ENCODE results near the gene DNAH17. TPM values are rescaled to one million over a fixed set of nuclear protein-coding genes. Genes with fewer than 3 reads are reported as not detected.
"Not testable (repeated sequence)": the region's sequence is repeated elsewhere in the genome, so short reads cannot be mapped to it uniquely, and the experiment has no call there.

DNAH17 gene
- polyA plus RNA-seq, 4 donors = 0.57 to 3.6 TPM; not detected in 2

DNA sequence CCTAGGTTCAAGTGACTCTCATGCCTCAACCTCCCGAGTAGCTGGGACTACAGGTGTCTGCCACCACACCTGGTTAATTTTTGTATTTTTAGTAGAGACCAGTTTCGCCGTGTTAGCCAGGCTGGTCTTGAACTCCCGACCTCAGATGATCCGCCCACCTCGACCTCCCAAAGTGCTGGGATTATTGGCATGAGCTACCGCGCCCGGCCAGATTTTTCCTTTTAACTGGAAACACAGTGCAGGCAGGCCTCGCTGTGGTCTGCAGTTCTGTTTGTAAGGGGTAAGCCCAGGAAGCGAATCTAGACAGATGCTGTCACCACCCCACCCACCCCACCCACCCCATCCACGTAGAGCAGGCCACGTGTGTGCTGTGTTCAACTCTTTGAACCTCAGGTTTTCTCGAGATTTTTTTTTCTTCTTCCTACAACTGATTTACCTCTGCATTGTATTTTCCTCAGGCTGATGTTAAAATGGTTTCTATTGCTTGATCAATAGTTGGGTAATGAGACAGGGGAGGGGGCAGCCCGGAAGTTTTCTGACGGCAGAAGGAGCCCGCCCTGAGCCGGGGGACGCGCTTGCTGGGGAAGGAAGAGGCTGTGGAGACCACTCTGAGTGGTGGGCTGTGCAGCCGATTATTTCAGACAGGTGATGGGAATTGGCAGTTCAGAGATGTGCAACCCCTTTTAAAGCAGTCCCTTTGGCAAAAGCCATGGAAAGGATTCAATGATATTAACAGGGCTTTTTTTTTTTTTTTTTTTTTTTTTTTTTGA, 72.9 kb downstream of the DNAH17 start:
- H3K4me3 ChIP-seq (ENCODE audit: low read depth in 1 of 3, low read length in 3 of 3) = no peak overlapping the region
- H3K9me3 ChIP-seq (ENCODE audit: control insufficient read depth in 2 of 2, insufficient read depth in 1 of 2, low read depth in 1 of 2, low read length in 1 of 2) = no peaks in the 10 kb centered on the region
- DNase-seq (no peak), FAIRE-seq (no peak)
- H3K27ac ChIP-seq (ENCODE audit: low read depth in 1 of 3, low read length in 2 of 3) = no peak overlapping the region
- H3K4me1 ChIP-seq (ENCODE audit: control insufficient read depth in 3 of 3, insufficient read depth in 2 of 3, low read depth in 1 of 3, low read length in 2 of 3) = no peaks in the 10 kb centered on the region
- 73 to 86% (median 74%) methylated on average over 21 of the region's 21 CpGs for WGBS, 3 donors
- peaks cover 0 to 3% (median 0%) of the 10 kb centered on the region in 3 donors for H3K27me3 ChIP-seq (ENCODE audit: control insufficient read depth in 3 of 3, insufficient read depth in 3 of 3, low read length in 3 of 3)
- no peaks in the 10 kb centered on the region for H3K36me3 ChIP-seq (ENCODE audit: control insufficient read depth in 3 of 3, insufficient read depth in 2 of 3, low read depth in 1 of 3, low read length in 3 of 3)

DNA sequence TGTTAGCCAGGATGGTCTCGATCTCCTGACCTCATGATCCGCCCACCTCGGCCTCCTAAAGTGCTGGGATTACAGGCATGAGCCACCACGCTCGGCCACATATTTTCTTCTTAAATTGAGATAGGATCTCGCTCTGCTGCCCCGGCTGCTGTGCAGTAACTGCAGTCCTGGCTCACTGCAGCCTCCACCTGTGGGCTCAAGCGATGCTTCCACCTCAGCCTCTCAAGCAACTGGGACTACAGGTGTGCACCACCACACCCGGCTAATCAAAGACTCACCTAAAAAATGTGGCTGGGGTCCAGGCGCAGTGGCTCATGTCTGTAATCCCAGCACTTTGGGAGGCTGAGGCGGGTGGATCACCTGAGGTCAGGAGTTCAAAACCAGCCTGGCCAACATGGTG, 73.8 kb downstream of the DNAH17 start:
- not testable (repeated sequence) for H3K4me3 ChIP-seq (ENCODE audit: low read depth in 1 of 3, low read length in 3 of 3); FAIRE-seq; DNase-seq; H3K9me3 ChIP-seq (ENCODE audit: control insufficient read depth in 2 of 2, insufficient read depth in 1 of 2, low read depth in 1 of 2, low read length in 1 of 2); H3K4me1 ChIP-seq (ENCODE audit: control insufficient read depth in 3 of 3, insufficient read depth in 2 of 3, low read depth in 1 of 3, low read length in 2 of 3); H3K27ac ChIP-seq (ENCODE audit: low read depth in 1 of 3, low read length in 2 of 3); H3K27me3 ChIP-seq (ENCODE audit: control insufficient read depth in 3 of 3, insufficient read depth in 3 of 3, low read length in 3 of 3); H3K36me3 ChIP-seq (ENCODE audit: control insufficient read depth in 3 of 3, insufficient read depth in 2 of 3, low read depth in 1 of 3, low read length in 3 of 3)
- WGBS, 3 donors = 90 to 94% (median 91%) methylated on average over 11 of the region's 11 CpGs

- FAIRE-seq = no peak
- DNase-seq = no peak
Measured at GRCh38 chr17:78502611-78503148, 74.5 kb downstream of the DNAH17 start.

DNA sequence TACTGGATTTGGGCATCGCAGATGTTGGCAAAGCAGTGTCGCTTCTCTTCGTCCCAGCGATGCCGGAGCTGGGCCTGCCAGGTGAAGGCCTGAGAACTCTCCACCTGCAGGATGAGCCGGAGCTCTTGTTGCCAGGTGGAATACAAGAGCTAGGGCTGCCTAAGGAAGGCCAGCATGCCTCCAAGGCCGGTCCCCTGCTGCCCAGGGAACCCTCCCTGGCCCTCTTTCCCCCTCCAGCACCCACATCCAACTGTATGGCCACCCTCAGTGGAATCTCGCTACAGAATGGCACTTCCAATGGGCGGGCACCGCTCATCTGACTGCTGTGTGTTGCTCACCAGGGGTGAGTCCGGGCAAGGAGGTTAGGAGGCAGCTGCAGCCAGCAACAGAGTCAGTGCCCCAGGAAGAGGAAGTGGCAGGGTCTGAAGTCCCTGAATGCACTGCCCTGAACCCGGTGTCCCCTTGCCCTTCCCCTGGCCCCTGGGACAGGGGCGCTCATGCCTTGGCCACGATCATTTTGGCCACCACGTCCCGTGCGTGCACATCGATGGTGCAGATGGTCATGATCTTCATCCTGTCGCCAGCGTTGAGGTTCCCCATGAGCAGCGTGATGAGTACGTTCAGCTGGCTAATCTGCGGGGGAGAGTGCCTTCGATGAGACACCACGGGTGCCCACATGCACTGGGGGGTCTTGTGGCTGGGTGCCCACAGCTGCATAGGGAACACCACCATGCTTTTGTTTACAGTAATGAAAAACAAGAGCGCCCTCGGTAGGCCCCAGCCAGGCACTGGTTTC, 75.8 kb downstream of the DNAH17 start:
- Histone ChIP-seq H3K27ac (ENCODE audit: low read depth in 1 of 3, low read length in 2 of 3) (no peak overlapping the region), H3K4me1 (ENCODE audit: control insufficient read depth in 3 of 3, insufficient read depth in 2 of 3, low read depth in 1 of 3, low read length in 2 of 3) (no peaks in the 10 kb centered on the region), H3K27me3 (ENCODE audit: control insufficient read depth in 3 of 3, insufficient read depth in 3 of 3, low read length in 3 of 3) (peaks cover 0 to 3% (median 0%) of the 10 kb centered on the region in 3 donors), H3K4me3 (ENCODE audit: low read depth in 1 of 3, low read length in 3 of 3) (no peak overlapping the region), H3K9me3 (ENCODE audit: control insufficient read depth in 2 of 2, insufficient read depth in 1 of 2, low read depth in 1 of 2, low read length in 1 of 2) (no peaks in the 10 kb centered on the region), H3K36me3 (ENCODE audit: control insufficient read depth in 3 of 3, insufficient read depth in 2 of 3, low read depth in 1 of 3, low read length in 3 of 3) (no peaks in the 10 kb centered on the region)
- DNase-seq (no peak), FAIRE-seq (no peak)
- 81 to 88% (median 87%) methylated on average over 27 of the region's 27 CpGs for WGBS, 3 donors

More at GRCh38 chr17:78502611-78503148, 74.5 kb downstream of the DNAH17 start:
- no peak overlapping the region for H3K4me3 ChIP-seq (ENCODE audit: low read depth in 1 of 3, low read length in 3 of 3)
- H3K4me1 ChIP-seq (ENCODE audit: control insufficient read depth in 3 of 3, insufficient read depth in 2 of 3, low read depth in 1 of 3, low read length in 2 of 3) = no peaks in the 10 kb centered on the region
- H3K36me3 ChIP-seq (ENCODE audit: control insufficient read depth in 3 of 3, insufficient read depth in 2 of 3, low read depth in 1 of 3, low read length in 3 of 3) = no peaks in the 10 kb centered on the region
- H3K27me3 ChIP-seq (ENCODE audit: control insufficient read depth in 3 of 3, insufficient read depth in 3 of 3, low read length in 3 of 3) = peaks cover 0 to 3% (median 0%) of the 10 kb centered on the region in 3 donors
- no peak overlapping the region for H3K27ac ChIP-seq (ENCODE audit: low read depth in 1 of 3, low read length in 2 of 3)
- 74 to 88% (median 82%) methylated on average over 25 of the region's 25 CpGs for WGBS, 3 donors
- no peaks in the 10 kb centered on the region for H3K9me3 ChIP-seq (ENCODE audit: control insufficient read depth in 2 of 2, insufficient read depth in 1 of 2, low read depth in 1 of 2, low read length in 1 of 2)

DNA sequence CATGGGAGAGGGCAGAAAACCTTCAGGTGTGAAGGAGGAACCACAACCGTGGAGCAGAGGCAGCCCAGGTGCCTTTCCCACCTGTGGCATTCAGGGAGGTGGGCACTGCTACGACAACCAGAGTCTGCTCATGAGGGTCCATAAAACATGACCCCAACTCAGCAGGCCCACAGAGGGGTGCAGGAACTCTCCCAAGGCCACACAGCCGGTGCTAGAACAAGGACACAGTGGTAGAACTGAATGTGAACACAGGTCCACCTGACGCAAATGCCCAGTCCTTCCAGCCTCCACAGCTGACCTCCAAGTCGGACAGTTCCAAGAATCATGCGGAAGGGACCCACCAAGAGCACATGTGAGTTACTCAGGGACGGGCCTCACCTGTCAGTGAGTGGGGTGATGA, 76.4 kb downstream of the DNAH17 start:
- Histone ChIP-seq H3K4me1 (ENCODE audit: control insufficient read depth in 3 of 3, insufficient read depth in 2 of 3, low read depth in 1 of 3, low read length in 2 of 3) (no peaks in the 10 kb centered on the region), H3K36me3 (ENCODE audit: control insufficient read depth in 3 of 3, insufficient read depth in 2 of 3, low read depth in 1 of 3, low read length in 3 of 3) (no peaks in the 10 kb centered on the region), H3K27ac (ENCODE audit: low read depth in 1 of 3, low read length in 2 of 3) (no peak overlapping the region), H3K9me3 (ENCODE audit: control insufficient read depth in 2 of 2, insufficient read depth in 1 of 2, low read depth in 1 of 2, low read length in 1 of 2) (no peaks in the 10 kb centered on the region), H3K4me3 (ENCODE audit: low read depth in 1 of 3, low read length in 3 of 3) (no peak overlapping the region), H3K27me3 (ENCODE audit: control insufficient read depth in 3 of 3, insufficient read depth in 3 of 3, low read length in 3 of 3) (peaks cover 0 to 3% (median 0%) of the 10 kb centered on the region in 3 donors)
- no peak for FAIRE-seq
- WGBS, 3 donors = 81 to 91% (median 88%) methylated on average over 7 of the region's 7 CpGs
- DNase-seq = no peak

DNA sequence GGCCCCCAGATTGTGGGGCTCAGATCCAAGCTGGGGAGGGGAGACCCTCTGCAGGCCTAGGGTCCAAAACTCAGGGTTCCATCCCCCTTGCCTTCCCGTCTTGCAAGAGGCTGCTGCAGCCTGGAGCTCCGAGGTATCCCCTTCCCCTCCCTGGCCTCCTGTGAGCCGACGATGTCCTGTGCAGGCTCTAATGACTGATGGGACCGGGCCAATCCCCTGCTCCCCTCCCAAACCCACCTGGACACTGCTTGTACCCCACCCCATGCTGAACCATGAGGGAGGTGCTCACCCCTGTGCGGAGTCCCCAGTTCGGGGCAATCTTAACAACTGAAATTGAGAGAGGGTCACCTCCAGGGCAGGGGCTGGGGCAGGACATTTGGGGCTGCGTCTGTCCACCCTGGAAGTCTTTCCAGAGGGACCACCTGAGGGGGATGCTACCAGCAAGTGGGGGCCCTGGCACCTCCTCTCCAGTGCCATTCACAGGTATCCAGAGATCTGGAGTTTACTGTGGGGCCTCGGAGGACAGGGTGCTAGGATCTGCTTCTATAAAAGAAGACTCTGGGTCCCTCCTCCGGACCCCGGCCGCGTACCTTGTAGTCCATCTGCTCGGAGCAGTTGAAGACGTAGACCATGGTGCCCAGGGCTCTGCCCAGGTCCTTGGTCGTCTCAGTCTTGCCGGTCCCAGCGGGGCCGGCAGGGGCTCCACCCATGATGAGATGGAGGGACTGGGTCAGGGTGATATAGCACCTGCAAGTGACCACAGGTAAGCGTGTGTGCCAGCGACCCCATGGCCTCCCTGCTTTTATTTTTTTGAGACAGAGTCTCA, 77.3 kb downstream of the DNAH17 start:
- WGBS, 3 donors = 86 to 88% (median 86%) methylated on average over 21 of the region's 21 CpGs
- no peak for DNase-seq
- FAIRE-seq = no peak

GRCh38 chr17:78498848-78499247, 78.3 kb downstream of the DNAH17 start:
- H3K4me3 ChIP-seq (ENCODE audit: low read depth in 1 of 3, low read length in 3 of 3) = no peak overlapping the region
- WGBS, 3 donors = 57 to 68% (median 63%) methylated on average over 17 of the region's 17 CpGs
- H3K36me3 ChIP-seq (ENCODE audit: control insufficient read depth in 3 of 3, insufficient read depth in 2 of 3, low read depth in 1 of 3, low read length in 3 of 3) = no peaks in the 10 kb centered on the region
- no peak overlapping the region for H3K27ac ChIP-seq (ENCODE audit: low read depth in 1 of 3, low read length in 2 of 3)
- no peaks in the 10 kb centered on the region for H3K4me1 ChIP-seq (ENCODE audit: control insufficient read depth in 3 of 3, insufficient read depth in 2 of 3, low read depth in 1 of 3, low read length in 2 of 3)
- DNase-seq (no peak), FAIRE-seq (no peak)
- no peaks in the 10 kb centered on the region for H3K9me3 ChIP-seq (ENCODE audit: control insufficient read depth in 2 of 2, insufficient read depth in 1 of 2, low read depth in 1 of 2, low read length in 1 of 2)
- H3K27me3 ChIP-seq (ENCODE audit: control insufficient read depth in 3 of 3, insufficient read depth in 3 of 3, low read length in 3 of 3) = no peaks in the 10 kb centered on the region

More for the DNA sequence above, 77.3 kb downstream of the DNAH17 start:
- H3K4me1 ChIP-seq (ENCODE audit: control insufficient read depth in 3 of 3, insufficient read depth in 2 of 3, low read depth in 1 of 3, low read length in 2 of 3) = no peaks in the 10 kb centered on the region
- peaks cover 0 to 1% (median 0%) of the 10 kb centered on the region in 3 donors for H3K27me3 ChIP-seq (ENCODE audit: control insufficient read depth in 3 of 3, insufficient read depth in 3 of 3, low read length in 3 of 3)
- H3K4me3 ChIP-seq (ENCODE audit: low read depth in 1 of 3, low read length in 3 of 3) = no peak overlapping the region
- no peaks in the 10 kb centered on the region for H3K9me3 ChIP-seq (ENCODE audit: control insufficient read depth in 2 of 2, insufficient read depth in 1 of 2, low read depth in 1 of 2, low read length in 1 of 2)
- H3K27ac ChIP-seq (ENCODE audit: low read depth in 1 of 3, low read length in 2 of 3) = no peak overlapping the region
- no peaks in the 10 kb centered on the region for H3K36me3 ChIP-seq (ENCODE audit: control insufficient read depth in 3 of 3, insufficient read depth in 2 of 3, low read depth in 1 of 3, low read length in 3 of 3)

- Histone ChIP-seq H3K9me3 (ENCODE audit: control insufficient read depth in 2 of 2, insufficient read depth in 1 of 2, low read depth in 1 of 2, low read length in 1 of 2) (no peaks in the 10 kb centered on the region), H3K27me3 (ENCODE audit: control insufficient read depth in 3 of 3, insufficient read depth in 3 of 3, low read length in 3 of 3) (no peaks in the 10 kb centered on the region), H3K36me3 (ENCODE audit: control insufficient read depth in 3 of 3, insufficient read depth in 2 of 3, low read depth in 1 of 3, low read length in 3 of 3) (no peaks in the 10 kb centered on the region), H3K4me1 (ENCODE audit: control insufficient read depth in 3 of 3, insufficient read depth in 2 of 3, low read depth in 1 of 3, low read length in 2 of 3) (no peaks in the 10 kb centered on the region), H3K4me3 (ENCODE audit: low read depth in 1 of 3, low read length in 3 of 3) (no peak overlapping the region), H3K27ac (ENCODE audit: low read depth in 1 of 3, low read length in 2 of 3) (no peak overlapping the region)
- FAIRE-seq (no peak), DNase-seq (peak; percentile 71 to 78)
- 13 to 24% (median 18%) methylated on average over 10 of the region's 10 CpGs for WGBS, 3 donors
Measured at GRCh38 chr17:78497115-78497540, 80.1 kb downstream of the DNAH17 start.

Measured in small intestine (tissue), 7 donors.